ENCODE results near the gene RBM47. TPM values are rescaled to one million over a fixed set of nuclear protein-coding genes. Genes with fewer than 3 reads are reported as not detected.
A peak's percentile ranks its signal among the peaks of the same experiment; 100 is the strongest.
"Not testable (repeated sequence)": the region's sequence is repeated elsewhere in the genome, so short reads cannot be mapped to it uniquely, and the experiment has no call there.

Gene RBM47
- total RNA-seq, 1 donor from 2014 or later: 7.1 TPM

GRCh38 chr4:40630335-40631021 lies 814 bp upstream of the RBM47 start:
- H3K27ac ChIP-seq: peak overlapping the region; percentile 3 to 54
- TF ChIP-seq CTCF (IDR thresholded peaks at IDR 0.05): no peak
- peak overlapping the region; percentile 58 to 70 for H3K4me3 ChIP-seq
- DNase-seq (ENCODE audit: low spot score in 2 of 2): peak in 1 of 2 donors; percentile 13
- no peaks in the 10 kb centered on the region for H3K9me3 ChIP-seq
- no peaks in the 10 kb centered on the region for H3K36me3 ChIP-seq
- intact Hi-C loops (cut with DNase I): no loop called here
- no peaks in the 10 kb centered on the region for H3K27me3 ChIP-seq
- H3K4me1 ChIP-seq: no peaks in the 10 kb centered on the region

GRCh38 chr4:40628888-40629287 lies 776 bp downstream of the RBM47 start:
- intact Hi-C loops (cut with DNase I): no loop called here
- Histone ChIP-seq H3K27ac (no peak overlapping the region), H3K36me3 (no peaks in the 10 kb centered on the region), H3K4me3 (peak overlapping the region; percentile 58 to 70), H3K9me3 (no peaks in the 10 kb centered on the region), H3K27me3 (no peaks in the 10 kb centered on the region), H3K4me1 (no peaks in the 10 kb centered on the region)
- no peak for TF ChIP-seq CTCF (IDR thresholded peaks at IDR 0.05)
- DNase-seq (ENCODE audit: low spot score in 2 of 2): no peak

DNA sequence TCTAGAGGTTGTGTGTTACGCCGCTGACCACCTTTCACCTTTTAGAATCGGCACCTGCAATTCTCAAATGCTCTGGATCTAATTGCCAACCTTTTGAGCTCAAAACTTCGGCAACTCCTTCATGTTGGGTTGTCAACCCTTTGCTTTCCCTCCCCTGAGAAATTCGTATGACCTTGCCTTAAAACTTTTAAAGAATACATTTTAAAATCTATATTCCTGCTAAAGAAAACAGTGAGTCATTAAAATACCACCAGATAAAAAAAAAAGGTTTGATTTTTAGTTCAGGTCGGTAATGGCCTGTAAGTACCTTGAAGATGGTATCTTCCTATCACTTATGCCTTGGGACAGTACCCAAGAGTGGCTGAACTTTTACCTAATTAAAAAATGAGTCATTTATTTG lies 1.3 kb downstream of the RBM47 start:
- H3K9me3 ChIP-seq; DNase-seq (ENCODE audit: low spot score in 2 of 2); H3K4me1 ChIP-seq; H3K36me3 ChIP-seq; H3K27ac ChIP-seq; H3K27me3 ChIP-seq; intact Hi-C loops (cut with DNase I): not testable (repeated sequence)
- H3K4me3 ChIP-seq: peak overlapping the region; percentile 26 to 28

DNA sequence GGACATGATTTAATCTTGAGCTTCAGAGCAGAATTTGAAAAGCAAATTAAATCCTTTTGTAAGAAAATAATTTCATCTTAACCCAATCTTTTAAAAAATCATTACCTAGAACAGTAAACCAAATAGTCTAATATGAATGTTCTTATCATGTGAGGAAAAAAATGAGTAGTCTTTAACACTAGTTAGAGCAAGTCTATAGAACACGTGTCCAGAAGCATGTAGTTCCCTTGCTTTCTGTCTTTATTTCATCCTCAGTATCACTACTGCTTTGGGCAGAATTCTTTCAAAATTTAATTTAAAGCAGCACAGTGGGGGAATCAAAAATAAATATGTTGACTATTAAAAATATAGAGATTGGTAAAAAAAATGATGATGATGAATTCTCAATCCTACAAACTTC lies 2.1 kb downstream of the RBM47 start:
- peak overlapping the region; percentile 26 to 28 for H3K4me3 ChIP-seq

DNA sequence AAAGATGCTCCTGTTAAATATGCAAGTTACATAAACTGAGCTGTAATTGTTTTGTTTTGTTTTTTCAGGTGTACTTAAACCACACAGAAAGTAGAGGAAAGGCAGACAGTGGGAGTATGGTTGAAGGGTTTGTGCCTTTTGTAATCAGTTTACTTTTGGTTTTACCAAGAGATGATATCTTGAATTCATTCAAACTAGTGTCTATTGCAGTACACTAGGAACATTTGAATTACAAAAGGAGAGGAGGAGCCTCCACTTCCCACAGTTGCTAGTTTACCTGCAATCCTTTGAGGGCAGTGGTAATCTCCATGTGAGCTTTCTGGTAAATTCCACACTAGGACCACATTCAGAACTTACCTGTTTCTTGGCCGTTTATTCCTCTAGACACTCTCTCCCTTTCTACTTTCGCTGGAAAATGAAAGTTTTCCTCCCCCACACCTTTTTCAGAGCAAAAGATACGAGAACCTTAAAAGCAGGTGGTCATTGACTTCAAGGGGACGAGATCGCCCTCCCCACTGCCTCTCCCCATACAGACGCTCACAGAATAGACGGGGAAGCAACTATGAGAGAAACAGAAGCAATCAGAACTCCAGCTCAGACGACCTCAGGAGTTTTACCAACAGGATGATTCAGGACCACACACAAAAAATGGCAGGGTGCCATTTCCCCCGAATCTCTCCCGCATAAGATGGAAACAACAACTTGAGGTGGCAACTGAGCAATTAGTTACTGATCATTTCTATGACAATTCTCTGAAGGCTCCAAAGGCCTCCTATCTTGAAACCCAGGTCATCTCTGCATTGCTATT lies 3.3 kb downstream of the RBM47 start:
- H3K4me1 ChIP-seq: no peaks in the 10 kb centered on the region
- H3K27ac ChIP-seq: no peak overlapping the region

More for the DNA sequence above, 2.1 kb downstream of the RBM47 start:
- H3K4me1 ChIP-seq: no peaks in the 10 kb centered on the region
- H3K27me3 ChIP-seq: no peaks in the 10 kb centered on the region
- DNase-seq (ENCODE audit: low spot score in 2 of 2): no peak
- TF ChIP-seq CTCF (IDR thresholded peaks at IDR 0.05): no peak
- H3K36me3 ChIP-seq: no peaks in the 10 kb centered on the region
- H3K27ac ChIP-seq: no peak overlapping the region
- H3K9me3 ChIP-seq: no peaks in the 10 kb centered on the region
- intact Hi-C loops (cut with DNase I): no loop called here

More for the DNA sequence above, 3.3 kb downstream of the RBM47 start:
- no peak for DNase-seq (ENCODE audit: low spot score in 2 of 2)
- no peaks in the 10 kb centered on the region for H3K36me3 ChIP-seq
- H3K4me3 ChIP-seq: peak overlapping the region in 1 of 2 donors; percentile 26
- no peaks in the 10 kb centered on the region for H3K9me3 ChIP-seq
- intact Hi-C loops (cut with DNase I): no loop called here
- H3K27me3 ChIP-seq: no peaks in the 10 kb centered on the region
- TF ChIP-seq CTCF (IDR thresholded peaks at IDR 0.05): no peak

All from ascending aorta (tissue), 2 donors.